HEK293T (cell line): ENCODE results near the gene EIF3D.

ENCODE experiments used
- ARNT ChIP-seq: fragments of 450-650 bp; IDR thresholded peaks from 2 replicates; pipeline ENCODE4 v1.6.1; 2017; ENCODE audit warnings: mild to moderate bottlenecking
- BHLHE40 ChIP-seq: fragments of 450-650 bp; IDR thresholded peaks from 2 replicates; pipeline ENCODE4 v1.6.1; 2016; ENCODE audit warnings: mild to moderate bottlenecking, moderate library complexity, borderline replicate concordance
- CTBP1 ChIP-seq: fragments of 450-650 bp; IDR thresholded peaks from 2 replicates; pipeline ENCODE4 v1.6.1; 2016; ENCODE audit warnings: borderline replicate concordance
- ELF4 ChIP-seq: fragments of 450-650 bp; IDR thresholded peaks from 2 replicates; pipeline ENCODE4 v1.6.1; 2017; ENCODE audit warnings: antibody characterized with exemption
- FOXK2 ChIP-seq: fragments of 450-650 bp; IDR thresholded peaks from 2 replicates; pipeline ENCODE4 v1.6.1; 2016; ENCODE audit warnings: mild to moderate bottlenecking
- FOXM1 ChIP-seq: fragments of 450-650 bp; IDR thresholded peaks from 2 replicates; pipeline ENCODE4 v1.6.1; 2017; ENCODE audit warnings: mild to moderate bottlenecking, borderline replicate concordance
- LEF1 ChIP-seq: fragments of 450-650 bp; IDR thresholded peaks from 2 replicates; pipeline ENCODE4 v1.6.1; 2017; ENCODE audit warnings: mild to moderate bottlenecking, borderline replicate concordance
- NFRKB ChIP-seq: fragments of 450-650 bp; IDR thresholded peaks from 2 replicates; pipeline ENCODE4 v1.6.1; 2016; ENCODE audit warnings: mild to moderate bottlenecking, moderate library complexity
- SP1 ChIP-seq: fragments of 450-650 bp; IDR thresholded peaks from 2 replicates; pipeline ENCODE4 v1.6.1; 2017
- SUZ12 ChIP-seq: fragments of 450-650 bp; IDR thresholded peaks from 2 replicates; pipeline ENCODE4 v1.6.1; 2016; ENCODE audit warnings: mild to moderate bottlenecking
- TARDBP ChIP-seq: fragments of 450-650 bp; IDR thresholded peaks from 2 replicates; pipeline ENCODE4 v1.6.1; 2016
- ZNF384 ChIP-seq: fragments of 450-650 bp; IDR thresholded peaks from 2 replicates; pipeline ENCODE4 v1.6.1; 2016
- TF ChIP-seq, protein P1 (sequence below): fragments of 450-650 bp; IDR thresholded peaks from 2 replicates; pipeline ENCODE4 v1.6.1; 2016

DNA sequence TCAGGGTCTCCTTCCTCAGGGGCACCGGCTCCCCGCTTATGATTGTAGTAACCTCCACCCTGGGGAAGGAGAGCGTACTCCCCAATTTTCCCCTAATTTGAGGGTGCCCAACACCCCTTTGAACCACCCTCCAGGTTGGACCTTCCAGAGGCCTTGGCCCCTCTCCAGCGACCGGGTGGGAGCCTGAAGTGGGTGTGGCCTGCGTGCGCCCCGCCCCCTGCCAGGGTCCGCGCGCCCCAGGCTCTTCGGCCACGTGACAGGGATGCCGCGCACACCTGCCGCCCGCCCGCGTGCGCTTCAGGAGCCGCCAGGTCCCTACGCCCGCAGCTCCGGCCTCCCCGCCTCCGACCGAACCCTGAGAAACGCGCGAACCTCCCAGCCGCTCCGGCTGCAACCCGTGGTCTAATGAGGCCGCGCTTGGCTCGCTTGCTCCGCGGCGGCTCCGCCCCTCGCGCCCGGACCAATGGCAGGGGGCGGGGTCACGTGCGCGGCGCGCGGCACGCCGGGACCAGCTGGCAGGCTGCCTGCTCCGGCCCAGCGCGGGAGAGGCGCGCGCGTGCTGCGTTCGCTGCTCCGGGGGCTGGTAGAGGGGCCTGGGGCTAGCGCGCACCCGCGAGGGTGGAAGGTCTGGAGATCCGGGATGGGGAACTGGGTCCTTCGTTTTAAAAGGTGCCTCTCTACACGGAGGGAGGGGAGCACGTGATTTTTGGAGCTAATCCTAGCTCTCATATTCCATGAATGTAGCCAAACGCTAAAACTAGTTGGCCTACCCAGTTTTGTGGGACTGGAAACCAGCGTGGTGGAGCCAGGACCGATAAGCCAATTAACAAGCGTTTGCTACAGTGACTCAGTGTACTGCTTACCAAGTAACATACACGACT, 22.1 kb downstream of the EIF3D start, which contains the start of gene FOXRED2:
- no peak for TF ChIP-seq BHLHE40
- TF ChIP-seq LEF1, result peak; percentile 80
- peak; percentile 56; the same call in 1 of the 2 replicates for TF ChIP-seq SP1
- TF ChIP-seq SUZ12, result no peak
- TF ChIP-seq, protein P1, sequence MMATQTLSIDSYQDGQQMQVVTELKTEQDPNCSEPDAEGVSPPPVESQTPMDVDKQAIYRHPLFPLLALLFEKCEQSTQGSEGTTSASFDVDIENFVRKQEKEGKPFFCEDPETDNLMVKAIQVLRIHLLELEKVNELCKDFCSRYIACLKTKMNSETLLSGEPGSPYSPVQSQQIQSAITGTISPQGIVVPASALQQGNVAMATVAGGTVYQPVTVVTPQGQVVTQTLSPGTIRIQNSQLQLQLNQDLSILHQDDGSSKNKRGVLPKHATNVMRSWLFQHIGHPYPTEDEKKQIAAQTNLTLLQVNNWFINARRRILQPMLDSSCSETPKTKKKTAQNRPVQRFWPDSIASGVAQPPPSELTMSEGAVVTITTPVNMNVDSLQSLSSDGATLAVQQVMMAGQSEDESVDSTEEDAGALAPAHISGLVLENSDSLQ, result no peak
- no peak for TF ChIP-seq TARDBP
- no peak for TF ChIP-seq FOXK2
- no peak for TF ChIP-seq CTBP1
- TF ChIP-seq NFRKB, result no peak
- no peak for TF ChIP-seq ZNF384
- TF ChIP-seq FOXM1, result peak; percentile 85
- TF ChIP-seq ARNT, result peak; percentile 81
- TF ChIP-seq ELF4, result no peak
